ENCODE results near the gene SLC37A1. TPM values are rescaled to one million over a fixed set of nuclear protein-coding genes. Genes with fewer than 3 reads are reported as not detected.

SLC37A1 gene
- total RNA-seq, 2 experiments from 2014 or later: 18.9 to 19.2 TPM

GRCh38 chr21:42484966-42485365, 28.7 kb upstream of the SLC37A1 start:
- H3K4me1 Mint-ChIP-seq (ENCODE audit: low read depth): peaks cover 3% of the 10 kb centered on the region
- no peak overlapping the region for H3K27ac Mint-ChIP-seq
- DNase-seq (no peak), ATAC-seq (no peak)
- no peaks in the 10 kb centered on the region for H3K9me3 Mint-ChIP-seq (ENCODE audit: insufficient read depth)
- ChIA-PET CTCF (interaction anchor here (1.0 to 1.5 kb wide), 2 partner anchors 9 to 18 kb away, joined by 3 to 4 read pairs; no protein-coding TSS in a partner anchor), POLR2A (no interaction called here)
- H3K36me3 Mint-ChIP-seq (ENCODE audit: low read depth): no peaks in the 10 kb centered on the region
- H3K27me3 Mint-ChIP-seq (ENCODE audit: low read depth): peaks cover 42% of the 10 kb centered on the region
- no peak overlapping the region for H3K4me3 Mint-ChIP-seq

GRCh38 chr21:42486072-42486471, 27.6 kb upstream of the SLC37A1 start:
- DNase-seq: no peak

GRCh38 chr21:42486531-42486930, 27.1 kb upstream of the SLC37A1 start:
- no peaks in the 10 kb centered on the region for H3K36me3 Mint-ChIP-seq (ENCODE audit: low read depth)
- DNase-seq: no peak
- ATAC-seq: no peak
- ChIA-PET CTCF (interaction anchor here (1.4 kb wide), 1 partner anchor 19 kb away, joined by 5 read pairs; no protein-coding TSS in a partner anchor), POLR2A (no interaction called here)
- peaks cover 42% of the 10 kb centered on the region for H3K27me3 Mint-ChIP-seq (ENCODE audit: low read depth)
- H3K27ac Mint-ChIP-seq: no peak overlapping the region
- no peaks in the 10 kb centered on the region for H3K9me3 Mint-ChIP-seq (ENCODE audit: insufficient read depth)
- peaks cover 3% of the 10 kb centered on the region for H3K4me1 Mint-ChIP-seq (ENCODE audit: low read depth)
- H3K4me3 Mint-ChIP-seq: no peak overlapping the region

More at GRCh38 chr21:42486072-42486471, 27.6 kb upstream of the SLC37A1 start:
- ChIA-PET CTCF (interaction anchor here (0.6 kb wide), 1 partner anchor 51 kb away, joined by 3 read pairs; no protein-coding TSS in a partner anchor), POLR2A (no interaction called here)
- Mint-ChIP-seq H3K4me3 (no peak overlapping the region), H3K36me3 (ENCODE audit: low read depth) (no peaks in the 10 kb centered on the region), H3K4me1 (ENCODE audit: low read depth) (peaks cover 3% of the 10 kb centered on the region), H3K9me3 (ENCODE audit: insufficient read depth) (no peaks in the 10 kb centered on the region), H3K27ac (no peak overlapping the region), H3K27me3 (ENCODE audit: low read depth) (peaks cover 43% of the 10 kb centered on the region)
- ATAC-seq: no peak

GRCh38 chr21:42489006-42489563, 24.6 kb upstream of the SLC37A1 start:
- no peak for ATAC-seq
- Mint-ChIP-seq H3K4me3 (no peak overlapping the region), H3K9me3 (ENCODE audit: insufficient read depth) (no peaks in the 10 kb centered on the region), H3K27me3 (ENCODE audit: low read depth) (peaks cover 45% of the 10 kb centered on the region), H3K27ac (no peak overlapping the region), H3K36me3 (ENCODE audit: low read depth) (no peaks in the 10 kb centered on the region), H3K4me1 (ENCODE audit: low read depth) (peaks cover 6% of the 10 kb centered on the region)
- ChIA-PET POLR2A (no interaction called here), CTCF (no interaction called here)
- no peak for DNase-seq

- CTCF ChIA-PET: no interaction called here
- Mint-ChIP-seq H3K27me3 (ENCODE audit: low read depth) (peaks cover 42% of the 10 kb centered on the region), H3K27ac (no peak overlapping the region), H3K9me3 (ENCODE audit: insufficient read depth) (no peaks in the 10 kb centered on the region), H3K4me1 (ENCODE audit: low read depth) (peaks cover 6% of the 10 kb centered on the region), H3K4me3 (no peak overlapping the region), H3K36me3 (ENCODE audit: low read depth) (no peaks in the 10 kb centered on the region)
- ATAC-seq (no peak), DNase-seq (no peak)
- POLR2A ChIA-PET: no interaction called here
Measured at GRCh38 chr21:42489991-42490390, 23.7 kb upstream of the SLC37A1 start.

- Mint-ChIP-seq H3K36me3 (ENCODE audit: low read depth) (no peaks in the 10 kb centered on the region), H3K4me3 (no peak overlapping the region), H3K9me3 (ENCODE audit: insufficient read depth) (no peaks in the 10 kb centered on the region), H3K4me1 (ENCODE audit: low read depth) (peaks cover 10% of the 10 kb centered on the region), H3K27ac (no peak overlapping the region), H3K27me3 (ENCODE audit: low read depth) (peaks cover 40% of the 10 kb centered on the region)
- ChIA-PET POLR2A (no interaction called here), CTCF (no interaction called here)
- DNase-seq (no peak), ATAC-seq (no peak)
Measured at GRCh38 chr21:42490720-42491119, 22.9 kb upstream of the SLC37A1 start.

GRCh38 chr21:42491328-42491727, 22.3 kb upstream of the SLC37A1 start:
- Mint-ChIP-seq H3K27ac (no peak overlapping the region), H3K4me1 (ENCODE audit: low read depth) (peaks cover 14% of the 10 kb centered on the region), H3K36me3 (ENCODE audit: low read depth) (no peaks in the 10 kb centered on the region), H3K4me3 (no peak overlapping the region), H3K9me3 (ENCODE audit: insufficient read depth) (no peaks in the 10 kb centered on the region), H3K27me3 (ENCODE audit: low read depth) (peaks cover 38% of the 10 kb centered on the region)
- ChIA-PET CTCF (no interaction called here), POLR2A (no interaction called here)
- DNase-seq (no peak), ATAC-seq (no peak)

- Mint-ChIP-seq H3K4me1 (ENCODE audit: low read depth) (peaks cover 18% of the 10 kb centered on the region), H3K4me3 (no peak overlapping the region), H3K27me3 (ENCODE audit: low read depth) (peaks cover 36% of the 10 kb centered on the region), H3K36me3 (ENCODE audit: low read depth) (no peaks in the 10 kb centered on the region), H3K9me3 (ENCODE audit: insufficient read depth) (no peaks in the 10 kb centered on the region), H3K27ac (no peak overlapping the region)
- ChIA-PET POLR2A (interaction anchor here (0.7 kb wide), 1 partner anchor 220 kb away, joined by 3 read pairs; no protein-coding TSS in a partner anchor), CTCF (interaction anchor here (1.0 kb wide), 1 partner anchor 183 kb away, joined by 3 read pairs; no protein-coding TSS in a partner anchor)
- no peak for ATAC-seq
- DNase-seq: no peak
Measured at GRCh38 chr21:42492201-42492600, 21.5 kb upstream of the SLC37A1 start.

GRCh38 chr21:42493109-42494060, 20.3 kb upstream of the SLC37A1 start:
- no peaks in the 10 kb centered on the region for H3K9me3 Mint-ChIP-seq (ENCODE audit: insufficient read depth)
- H3K27me3 Mint-ChIP-seq (ENCODE audit: low read depth): peaks cover 30% of the 10 kb centered on the region
- ATAC-seq (no peak), DNase-seq (no peak)
- H3K4me1 Mint-ChIP-seq (ENCODE audit: low read depth): peaks cover 19% of the 10 kb centered on the region
- H3K4me3 Mint-ChIP-seq: no peak overlapping the region
- no peak overlapping the region for H3K27ac Mint-ChIP-seq
- no peaks in the 10 kb centered on the region for H3K36me3 Mint-ChIP-seq (ENCODE audit: low read depth)
- ChIA-PET CTCF (interaction anchor here (1.0 to 1.5 kb wide), 3 partner anchors 9 to 184 kb away, joined by 3 to 5 read pairs (median 4); no protein-coding TSS in a partner anchor), POLR2A (interaction anchor here (0.7 kb wide), 1 partner anchor 221 kb away, joined by 3 read pairs; no protein-coding TSS in a partner anchor)

- ChIA-PET CTCF (interaction anchor here (1.2 to 1.5 kb wide), 2 partner anchors 10 to 33 kb away, joined by 3 to 4 read pairs; no protein-coding TSS in a partner anchor), POLR2A (interaction anchor here (1.9 kb wide), 1 partner anchor 17 kb away, joined by 6 read pairs; no protein-coding TSS in a partner anchor)
- no peak for DNase-seq
Measured at GRCh38 chr21:42495027-42495426, 18.6 kb upstream of the SLC37A1 start.

GRCh38 chr21:42495765-42496119, 17.9 kb upstream of the SLC37A1 start:
- ATAC-seq (no peak), DNase-seq (no peak)
- POLR2A ChIA-PET: interaction anchor here (0.8 to 1.9 kb wide), 3 partner anchors 17 to 31 kb away, joined by 3 to 6 read pairs (median 5); no protein-coding TSS in a partner anchor
- Mint-ChIP-seq H3K27ac (peak overlapping the region; percentile 89), H3K36me3 (ENCODE audit: low read depth) (no peaks in the 10 kb centered on the region), H3K4me1 (ENCODE audit: low read depth) (peaks cover 19% of the 10 kb centered on the region), H3K4me3 (peak overlapping the region; percentile 80), H3K27me3 (ENCODE audit: low read depth) (peaks cover 24% of the 10 kb centered on the region), H3K9me3 (ENCODE audit: insufficient read depth) (no peaks in the 10 kb centered on the region)
- CTCF ChIA-PET: interaction anchor here (1.2 kb wide), 1 partner anchor 32 kb away, joined by 3 read pairs; no protein-coding TSS in a partner anchor

More at GRCh38 chr21:42495027-42495426, 18.6 kb upstream of the SLC37A1 start:
- no peak overlapping the region for H3K4me3 Mint-ChIP-seq
- H3K36me3 Mint-ChIP-seq (ENCODE audit: low read depth): no peaks in the 10 kb centered on the region
- no peak overlapping the region for H3K27ac Mint-ChIP-seq
- no peak for ATAC-seq
- H3K9me3 Mint-ChIP-seq (ENCODE audit: insufficient read depth): no peaks in the 10 kb centered on the region
- peaks cover 24% of the 10 kb centered on the region for H3K27me3 Mint-ChIP-seq (ENCODE audit: low read depth)
- peaks cover 19% of the 10 kb centered on the region for H3K4me1 Mint-ChIP-seq (ENCODE audit: low read depth)

All from activated CD8-positive, alpha-beta T cell treated with anti-CD3 and anti-CD28 coated beads, Interleukin-2, amount 10 ng/mL, durations not matched to agents 7 days and 5 days (primary cell).